ENCODE data around the gene ZXDC.

The ZXDC gene

DNA sequence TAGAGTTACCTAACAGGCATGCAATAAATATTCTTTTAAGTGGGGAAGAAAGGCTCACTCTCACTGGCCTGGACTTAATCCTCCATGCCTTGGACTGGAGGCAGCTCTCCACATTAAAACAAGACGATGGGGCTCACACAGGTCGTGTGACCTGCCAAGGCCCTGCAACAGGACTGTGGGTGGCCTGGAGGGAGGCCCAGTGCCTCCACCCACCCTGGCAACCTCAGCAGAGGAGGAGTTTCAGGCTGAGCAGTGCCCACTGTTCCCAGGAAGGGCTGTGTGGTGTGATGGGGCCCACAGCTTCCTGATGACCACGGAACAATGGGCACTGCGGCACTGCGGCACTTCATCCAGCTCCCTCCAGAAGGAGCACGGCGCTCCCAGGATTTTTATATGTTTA is 36.3 kb upstream of the ZXDC start:
- H3K36me3 ChIP-seq = no peaks in the 10 kb centered on the region
- no peaks in the 10 kb centered on the region for H3K4me1 ChIP-seq
- H3K4me3 ChIP-seq (ENCODE audit: low read depth, low read length) = no peak overlapping the region
- TF ChIP-seq, protein P1, sequence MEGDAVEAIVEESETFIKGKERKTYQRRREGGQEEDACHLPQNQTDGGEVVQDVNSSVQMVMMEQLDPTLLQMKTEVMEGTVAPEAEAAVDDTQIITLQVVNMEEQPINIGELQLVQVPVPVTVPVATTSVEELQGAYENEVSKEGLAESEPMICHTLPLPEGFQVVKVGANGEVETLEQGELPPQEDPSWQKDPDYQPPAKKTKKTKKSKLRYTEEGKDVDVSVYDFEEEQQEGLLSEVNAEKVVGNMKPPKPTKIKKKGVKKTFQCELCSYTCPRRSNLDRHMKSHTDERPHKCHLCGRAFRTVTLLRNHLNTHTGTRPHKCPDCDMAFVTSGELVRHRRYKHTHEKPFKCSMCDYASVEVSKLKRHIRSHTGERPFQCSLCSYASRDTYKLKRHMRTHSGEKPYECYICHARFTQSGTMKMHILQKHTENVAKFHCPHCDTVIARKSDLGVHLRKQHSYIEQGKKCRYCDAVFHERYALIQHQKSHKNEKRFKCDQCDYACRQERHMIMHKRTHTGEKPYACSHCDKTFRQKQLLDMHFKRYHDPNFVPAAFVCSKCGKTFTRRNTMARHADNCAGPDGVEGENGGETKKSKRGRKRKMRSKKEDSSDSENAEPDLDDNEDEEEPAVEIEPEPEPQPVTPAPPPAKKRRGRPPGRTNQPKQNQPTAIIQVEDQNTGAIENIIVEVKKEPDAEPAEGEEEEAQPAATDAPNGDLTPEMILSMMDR (IDR thresholded peaks at IDR 0.05; ENCODE audit: low read depth, low read length) = no peak
- H3K9me3 ChIP-seq = no peaks in the 10 kb centered on the region
- no peak for DNase-seq
- no peaks in the 10 kb centered on the region for H3K27me3 ChIP-seq

GRCh38 chr3:126511291-126511690 is 35.6 kb upstream of the ZXDC start:
- no peaks in the 10 kb centered on the region for H3K4me1 ChIP-seq
- no peaks in the 10 kb centered on the region for H3K36me3 ChIP-seq
- DNase-seq = peak; percentile 2
- no peaks in the 10 kb centered on the region for H3K9me3 ChIP-seq
- no peaks in the 10 kb centered on the region for H3K27me3 ChIP-seq
- H3K4me3 ChIP-seq (ENCODE audit: low read depth, low read length) = no peak overlapping the region
- TF ChIP-seq, protein P1 (IDR thresholded peaks at IDR 0.05; ENCODE audit: low read depth, low read length) = no peak

GRCh38 chr3:126510308-126510910 is 34.7 kb upstream of the ZXDC start:
- H3K9me3 ChIP-seq = no peaks in the 10 kb centered on the region
- DNase-seq = no peak
- no peaks in the 10 kb centered on the region for H3K4me1 ChIP-seq
- TF ChIP-seq, protein P1 (IDR thresholded peaks at IDR 0.05; ENCODE audit: low read depth, low read length) = no peak
- no peaks in the 10 kb centered on the region for H3K36me3 ChIP-seq
- no peak overlapping the region for H3K4me3 ChIP-seq (ENCODE audit: low read depth, low read length)
- H3K27me3 ChIP-seq = no peaks in the 10 kb centered on the region

GRCh38 chr3:126509597-126510307 is 34.1 kb upstream of the ZXDC start:
- TF ChIP-seq, protein P1 (IDR thresholded peaks at IDR 0.05; ENCODE audit: low read depth, low read length) = no peak
- no peak for DNase-seq
- H3K27me3 ChIP-seq = no peaks in the 10 kb centered on the region
- no peaks in the 10 kb centered on the region for H3K4me1 ChIP-seq
- no peak overlapping the region for H3K4me3 ChIP-seq (ENCODE audit: low read depth, low read length)
- no peaks in the 10 kb centered on the region for H3K36me3 ChIP-seq
- H3K9me3 ChIP-seq = no peaks in the 10 kb centered on the region

DNA sequence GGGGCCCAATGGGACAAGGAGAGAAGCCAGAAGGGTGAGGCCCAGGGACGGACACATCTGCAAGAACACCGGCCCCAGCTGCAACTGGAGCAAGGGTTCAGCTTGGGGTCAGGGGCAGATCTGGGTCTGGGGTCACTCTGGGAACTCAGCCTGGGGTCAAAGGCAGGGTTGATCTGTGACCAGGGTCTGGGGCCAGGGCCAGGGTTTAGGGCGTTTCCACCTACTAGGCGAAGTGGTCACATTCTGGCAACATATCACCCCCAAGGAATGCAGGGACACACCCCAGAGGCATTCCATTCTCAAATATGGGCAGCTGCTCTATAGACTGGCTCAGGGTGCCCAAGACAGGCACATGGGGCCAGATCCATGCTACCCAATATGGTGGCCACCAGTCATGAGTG is 32.9 kb upstream of the ZXDC start:
- TF ChIP-seq, protein P1 (IDR thresholded peaks at IDR 0.05; ENCODE audit: low read depth, low read length) = no peak
- Histone ChIP-seq H3K4me1 (no peaks in the 10 kb centered on the region), H3K9me3 (no peaks in the 10 kb centered on the region), H3K27me3 (no peaks in the 10 kb centered on the region), H3K4me3 (ENCODE audit: low read depth, low read length) (no peak overlapping the region), H3K36me3 (no peaks in the 10 kb centered on the region)
- no peak for DNase-seq

DNA sequence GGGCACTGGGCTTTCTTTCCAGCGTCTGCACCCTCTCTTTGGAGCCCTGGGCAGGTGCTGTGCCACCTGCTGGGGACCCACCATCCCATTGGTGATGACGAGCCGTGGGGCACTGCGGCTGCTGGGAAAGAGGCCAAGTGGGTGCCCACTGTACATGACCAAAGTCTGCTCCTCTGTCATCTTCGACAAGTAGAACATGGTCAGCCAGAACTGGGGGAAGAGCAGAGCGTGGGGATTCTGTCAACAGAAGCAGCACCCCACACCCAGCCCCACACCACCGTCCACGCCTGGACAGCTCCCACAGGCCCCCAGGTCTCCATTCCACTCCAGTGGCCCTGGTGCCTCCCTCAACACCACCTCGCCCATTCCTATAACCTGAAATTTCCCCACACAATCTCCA is 32.2 kb upstream of the ZXDC start:
- TF ChIP-seq, protein P1 (IDR thresholded peaks at IDR 0.05; ENCODE audit: low read depth, low read length) = no peak

More for the DNA sequence above, 32.2 kb upstream of the ZXDC start:
- Histone ChIP-seq H3K36me3 (no peaks in the 10 kb centered on the region), H3K27me3 (no peaks in the 10 kb centered on the region), H3K9me3 (no peaks in the 10 kb centered on the region), H3K4me1 (no peaks in the 10 kb centered on the region), H3K4me3 (ENCODE audit: low read depth, low read length) (no peak overlapping the region)
- no peak for DNase-seq

All from BE2C (cell line).